DOHH2 (cell line): ENCODE data around the gene PPP1R27.

Experiments
- H3F3A ChIP-seq: fragments of 200-600 bp; sonication (generic), shearing (Covaris generic); 2 replicates; pipeline ENCODE4 v1.6.0; 2016; ENCODE audit warnings: antibody characterized with exemption, mild to moderate bottlenecking; ENCODE audit not compliant: control insufficient read depth, insufficient read depth
- H3K27ac ChIP-seq: fragments of 200-600 bp; sonication (generic); 2 replicates; pipeline ENCODE4 v1.5.1; 2014; ENCODE audit warnings: low read depth, mild to moderate bottlenecking, low read length, moderate library complexity
- H3K27me3 ChIP-seq: fragments of 200-600 bp; sonication (generic); 2 replicates; pipeline ENCODE4 v1.6.1; 2014; ENCODE audit warnings: mild to moderate bottlenecking, low read length, mixed read lengths; ENCODE audit not compliant: control insufficient read depth
- H3K36me3 ChIP-seq: fragments of 200-600 bp; sonication (generic); 2 replicates; pipeline ENCODE4 v1.6.1; 2014; ENCODE audit warnings: mild to moderate bottlenecking, low read length, moderate library complexity, mixed read lengths; ENCODE audit not compliant: control insufficient read depth
- H3K4me1 ChIP-seq: fragments of 200-600 bp; sonication (generic); 2 replicates; pipeline ENCODE4 v1.6.1; 2014; ENCODE audit warnings: mild to moderate bottlenecking, low read length, mixed read lengths; ENCODE audit not compliant: control insufficient read depth
- H3K4me2 ChIP-seq: fragments of 200-600 bp; sonication (generic); 2 replicates; pipeline ENCODE4 v1.6.0; 2014; ENCODE audit warnings: mild to moderate bottlenecking, low read length, moderate library complexity
- H3K4me3 ChIP-seq: fragments of 200-600 bp; sonication (generic); 2 replicates; pipeline ENCODE4 v1.5.1; 2014; ENCODE audit warnings: mild to moderate bottlenecking, low read length, mixed read lengths
- H3K79me2 ChIP-seq: fragments of 200-600 bp; sonication (generic); 2 replicates; pipeline ENCODE4 v1.6.1; 2014; ENCODE audit warnings: mild to moderate bottlenecking, low read length, mixed read lengths; ENCODE audit not compliant: control insufficient read depth
- H3K9me2 ChIP-seq: fragments of 200-600 bp; sonication (generic); replicated peaks from 2 replicates; pipeline ENCODE4 v1.6.1; 2014; ENCODE audit warnings: mild to moderate bottlenecking, low read length, mixed read lengths; ENCODE audit not compliant: control insufficient read depth
- H3K9me3 ChIP-seq: fragments of 200-600 bp; sonication (generic); 2 replicates; pipeline ENCODE4 v1.6.1; 2014; ENCODE audit warnings: antibody characterized with exemption, low read length, mixed read lengths; ENCODE audit not compliant: control insufficient read depth, insufficient read depth
- H4K20me1 ChIP-seq: fragments of 200-600 bp; sonication (generic); 2 replicates; pipeline ENCODE4 v1.6.0; 2014; ENCODE audit warnings: low read depth, mild to moderate bottlenecking, antibody characterized with exemption, low read length, moderate library complexity; ENCODE audit not compliant: control insufficient read depth, insufficient read depth
- CTCF ChIP-seq: fragments of 200-600 bp; sonication (generic); IDR thresholded peaks from one replicate; pipeline ENCODE4 v1.5.1; 2014; ENCODE audit warnings: antibody characterized with exemption, mild to moderate bottlenecking, low read depth, low read length; ENCODE audit not compliant: poor library complexity, severe bottlenecking
- EZH2phosphoT487 ChIP-seq: fragments of 200-600 bp; sonication (generic); IDR thresholded peaks from 2 replicates; pipeline ENCODE4 v1.6.1; 2017; ENCODE audit warnings: borderline replicate concordance, mild to moderate bottlenecking, antibody characterized with exemption, low read length, moderate library complexity, mixed read lengths

PPP1R27 gene, protein sequence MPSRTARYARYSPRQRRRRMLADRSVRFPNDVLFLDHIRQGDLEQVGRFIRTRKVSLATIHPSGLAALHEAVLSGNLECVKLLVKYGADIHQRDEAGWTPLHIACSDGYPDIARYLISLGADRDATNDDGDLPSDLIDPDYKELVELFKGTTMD

GRCh38 chr17:81834831-81835267 is at the start of gene PPP1R27:
Gene PPP1R27, minus strand, starts transcription at chr17:81835050. Its CDS starts 97 bp downstream, at chr17:81834953.
- Histone ChIP-seq H3K4me1 (peaks cover 23% of the 10 kb centered on the region), H3K4me2 (peak within 1 kb of the TSS; percentile 88), H3K9me2 (no peaks in the 10 kb centered on the region), H3K36me3 (no peaks in the 10 kb centered on the region), H3K79me2 (peaks cover 24% of the 10 kb centered on the region), H3K27me3 (no peaks in the 10 kb centered on the region), H4K20me1 (no peaks in the 10 kb centered on the region), H3K9me3 (no peaks in the 10 kb centered on the region), H3K27ac (peak within 1 kb of the TSS; percentile 47; the same call in 1 of the 2 replicates), H3K4me3 (peak within 1 kb of the TSS; percentile 82), H3F3A (0 out of 2 replicates have a peak, but pooled peaks cover 2% of the 10 kb centered on the region)
- TF ChIP-seq EZH2phosphoT487 (no peak), CTCF (no peak)

- peaks cover 4% of the 10 kb centered on the region; the same call in 1 of the 2 replicates for H4K20me1 ChIP-seq
- no peaks in the 10 kb centered on the region for H3K9me2 ChIP-seq
- H3K27me3 ChIP-seq = no peaks in the 10 kb centered on the region
- peaks cover 17% of the 10 kb centered on the region for H3F3A ChIP-seq
- no peak overlapping the region for H3K4me2 ChIP-seq
- H3K27ac ChIP-seq = no peak overlapping the region
- no peak for TF ChIP-seq CTCF
- no peak for TF ChIP-seq EZH2phosphoT487
- H3K79me2 ChIP-seq = peaks cover 59% of the 10 kb centered on the region
- H3K4me3 ChIP-seq = no peak overlapping the region
- H3K4me1 ChIP-seq = peaks cover 7% of the 10 kb centered on the region
- H3K36me3 ChIP-seq = peaks cover 91% of the 10 kb centered on the region
- H3K9me3 ChIP-seq = no peaks in the 10 kb centered on the region
Measured at GRCh38 chr17:81884520-81884919, 49.7 kb upstream of the PPP1R27 start.

GRCh38 chr17:81879121-81879520 is 44.3 kb upstream of the PPP1R27 start:
- Histone ChIP-seq H3F3A (peaks cover 40% of the 10 kb centered on the region), H3K9me3 (no peaks in the 10 kb centered on the region), H3K36me3 (peaks cover 62% of the 10 kb centered on the region), H3K4me2 (no peak overlapping the region), H3K4me3 (no peak overlapping the region), H4K20me1 (no peaks in the 10 kb centered on the region), H3K79me2 (peaks cover 10% of the 10 kb centered on the region), H3K4me1 (peaks cover 11% of the 10 kb centered on the region), H3K27ac (no peak overlapping the region), H3K27me3 (no peaks in the 10 kb centered on the region), H3K9me2 (no peaks in the 10 kb centered on the region)
- TF ChIP-seq CTCF = no peak
